GM12878 (cell line): ENCODE data around the gene ITPKA. TPM values are rescaled to one million over a fixed set of nuclear protein-coding genes. Genes with fewer than 3 reads are reported as not detected.

Source experiments
- CBX3 ChIP-seq: fragments of 200-600 bp; sonication (generic); IDR thresholded peaks from 2 replicates; pipeline ENCODE4 v1.6.1; 2016; ENCODE audit warnings: low read depth, borderline replicate concordance
- CUX1 ChIP-seq: IDR thresholded peaks from 2 replicates; pipeline ENCODE4 v1.6.1; 2012; ENCODE audit warnings: improper control_type of control experiment, low read depth, low read length; ENCODE audit not compliant: insufficient replicate concordance
- DPF2 ChIP-seq: fragments of 450-650 bp; IDR thresholded peaks from 2 replicates; pipeline ENCODE4 v1.6.1; 2017; ENCODE audit warnings: mild to moderate bottlenecking
- ELK1 ChIP-seq: IDR thresholded peaks from 2 replicates; pipeline ENCODE4 v1.6.1; 2012; ENCODE audit warnings: low read depth, low read length, improper control_type of control experiment
- ETV6 ChIP-seq, 2 experiments: fragments of 450-650 bp in 1 of 2; IDR thresholded peaks in 1 of 2; conservative IDR thresholded peaks in 1 of 2; 2 replicates each; pipeline ENCODE4 v1.6.1; 2014; ENCODE audit warnings: antibody characterized with exemption in 1 of 2, borderline replicate concordance in 1 of 2, low read depth in 1 of 2, mild to moderate bottlenecking in 1 of 2, moderate library complexity in 1 of 2
- GATAD2B ChIP-seq: fragments of 450-650 bp; conservative IDR thresholded peaks from 2 replicates; pipeline ENCODE4 v1.6.1; 2017; ENCODE audit warnings: low read depth, mild to moderate bottlenecking, moderate library complexity
- IKZF1 ChIP-seq: fragments of 450-650 bp; conservative IDR thresholded peaks from 2 replicates; pipeline ENCODE4 v1.6.1; 2017; ENCODE audit warnings: antibody characterized with exemption, mild to moderate bottlenecking
- LARP7 ChIP-seq: fragments of 450-650 bp; IDR thresholded peaks from 2 replicates; pipeline ENCODE4 v1.6.1; 2017; ENCODE audit warnings: mild to moderate bottlenecking
- NFXL1 ChIP-seq: fragments of 450-650 bp; IDR thresholded peaks from 2 replicates; pipeline ENCODE4 v1.6.1; 2017; ENCODE audit warnings: antibody characterized with exemption, mild to moderate bottlenecking, borderline replicate concordance
- POU2F2 ChIP-seq: IDR thresholded peaks from 3 replicates; pipeline ENCODE4 v1.6.1; 2011; ENCODE audit warnings: low read depth, mild to moderate bottlenecking, low read length, borderline replicate concordance
- RFX5 ChIP-seq: IDR thresholded peaks from 2 replicates; pipeline ENCODE4 v1.6.1; 2011; ENCODE audit warnings: low read depth, low read length, improper control_type of control experiment
- RUNX3 ChIP-seq: IDR thresholded peaks from 2 replicates; pipeline ENCODE4 v1.6.1; 2012; ENCODE audit warnings: low read length, inconsistent platforms
- SMC3 ChIP-seq: IDR thresholded peaks from 2 replicates; pipeline ENCODE4 v1.6.1; 2011; ENCODE audit warnings: low read length, improper control_type of control experiment, borderline replicate concordance
- SPI1 ChIP-seq: IDR thresholded peaks from 2 replicates; pipeline ENCODE4 v1.6.1; 2011; ENCODE audit warnings: low read depth, mild to moderate bottlenecking, low read length, moderate library complexity, borderline replicate concordance; ENCODE audit not compliant: insufficient read depth
- YY1 ChIP-seq: IDR thresholded peaks from 2 replicates; pipeline ENCODE4 v1.6.1; 2011; ENCODE audit warnings: low read depth, mild to moderate bottlenecking, low read length
- ZNF274 ChIP-seq: IDR thresholded peaks from one replicate; pipeline ENCODE4 v1.8.0; 2011; ENCODE audit not compliant: insufficient read length, insufficient read depth
- polyA plus RNA-seq, 11 experiments: library from polyadenylated mRNA; depleted of rRNA in 4 of 11; unstranded in 6 of 11; stranded (reverse) in 5 of 11; fragments of >200 nt; fragmentation: Nextera tagmentation in 4 of 11; fragmentation: Illumina TruSeq in 1 of 11; extraction: Ambion mirVana in 4 of 11; extraction: Trizol in 1 of 11; gene quantifications; 1 replicate in 1 of 11; 2 replicates in 10 of 11; pipeline versions ENCODE4 v1.2.1 to v1.2.3, GENCODE V29; 2011 to 2016; ENCODE audit warnings: inconsistent platforms in 2 of 11, missing spikeins in 2 of 11, low read depth in 1 of 11
- total RNA-seq, 4 experiments: library from RNA; depleted of rRNA in 3 of 4; stranded (reverse); fragments of >200 nt in 3 of 4; fragmentation: Illumina TruSeq in 1 of 4; extraction: Trizol in 1 of 4; gene quantifications; 2 replicates each; pipeline versions ENCODE4 v1.2.1 to v1.2.3, GENCODE V29; 2013 to 2021
- TF ChIP-seq, protein P1 (sequence below): IDR thresholded peaks from 2 replicates; pipeline ENCODE4 v1.6.1; 2012; ENCODE audit warnings: low read depth, low read length, improper control_type of control experiment

The ITPKA gene
- total and polyA plus RNA-seq, 10 of the 15 experiments (the other 5 are each of a cell fraction or from before 2014, with no cell fraction given): 0.04 to 1.5 (median 0.49) TPM; not detected in 1

- peak; percentile 68 for TF ChIP-seq LARP7
- peak; percentile 82 for TF ChIP-seq GATAD2B
- TF ChIP-seq ZNF274: no peak
- no peak for TF ChIP-seq NFXL1
- no peak for TF ChIP-seq ELK1
- no peak for TF ChIP-seq SPI1
- peak; percentile 31; the same call in 1 of the 2 replicates for TF ChIP-seq DPF2
- TF ChIP-seq POU2F2: no peak
- TF ChIP-seq YY1: 0 out of 2 replicates have a peak, but pooled peaks have one; percentile 3
- TF ChIP-seq, protein P1, sequence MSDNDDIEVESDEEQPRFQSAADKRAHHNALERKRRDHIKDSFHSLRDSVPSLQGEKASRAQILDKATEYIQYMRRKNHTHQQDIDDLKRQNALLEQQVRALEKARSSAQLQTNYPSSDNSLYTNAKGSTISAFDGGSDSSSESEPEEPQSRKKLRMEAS: no peak
- peak; percentile 72 for TF ChIP-seq IKZF1
- TF ChIP-seq ETV6 (conservative IDR thresholded peaks at IDR 0.05 in 1 of 2, IDR thresholded peaks at IDR 0.05 in 1 of 2; ENCODE audit: borderline replicate concordance in 1 of 2, low read depth in 1 of 2): no peak
- TF ChIP-seq CBX3: no peak
- TF ChIP-seq RUNX3: no peak
- TF ChIP-seq SMC3: no peak
- no peak for TF ChIP-seq CUX1
- TF ChIP-seq RFX5: no peak
Observed at GRCh38 chr15:41493902-41494189, 172 bp downstream of the ITPKA start (continued).
